ENCODE data around the gene SLC6A14.

SLC6A14 gene, protein sequence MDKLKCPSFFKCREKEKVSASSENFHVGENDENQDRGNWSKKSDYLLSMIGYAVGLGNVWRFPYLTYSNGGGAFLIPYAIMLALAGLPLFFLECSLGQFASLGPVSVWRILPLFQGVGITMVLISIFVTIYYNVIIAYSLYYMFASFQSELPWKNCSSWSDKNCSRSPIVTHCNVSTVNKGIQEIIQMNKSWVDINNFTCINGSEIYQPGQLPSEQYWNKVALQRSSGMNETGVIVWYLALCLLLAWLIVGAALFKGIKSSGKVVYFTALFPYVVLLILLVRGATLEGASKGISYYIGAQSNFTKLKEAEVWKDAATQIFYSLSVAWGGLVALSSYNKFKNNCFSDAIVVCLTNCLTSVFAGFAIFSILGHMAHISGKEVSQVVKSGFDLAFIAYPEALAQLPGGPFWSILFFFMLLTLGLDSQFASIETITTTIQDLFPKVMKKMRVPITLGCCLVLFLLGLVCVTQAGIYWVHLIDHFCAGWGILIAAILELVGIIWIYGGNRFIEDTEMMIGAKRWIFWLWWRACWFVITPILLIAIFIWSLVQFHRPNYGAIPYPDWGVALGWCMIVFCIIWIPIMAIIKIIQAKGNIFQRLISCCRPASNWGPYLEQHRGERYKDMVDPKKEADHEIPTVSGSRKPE

DNA sequence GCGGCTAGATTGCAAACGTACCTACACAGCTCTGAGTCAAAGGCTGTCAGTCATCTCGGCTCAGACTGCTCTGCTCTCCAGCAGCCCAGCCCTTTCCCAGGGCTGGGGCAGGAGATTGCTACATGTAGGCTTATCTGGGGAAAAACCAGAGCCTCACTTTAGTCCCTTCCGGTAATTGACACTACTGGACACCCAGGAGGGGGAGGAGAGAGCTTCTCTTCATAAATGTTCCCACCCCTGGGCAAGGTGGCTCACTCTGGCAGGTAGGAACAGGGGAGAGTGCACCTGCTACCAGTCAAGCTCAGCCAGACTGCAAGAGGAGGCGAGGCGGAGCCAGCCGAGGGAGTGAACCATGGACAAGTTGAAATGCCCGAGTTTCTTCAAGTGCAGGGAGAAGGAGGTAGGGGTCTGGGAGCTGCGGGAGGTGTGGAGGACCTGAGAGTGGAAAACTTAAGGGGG, at the start of gene SLC6A14:
Gene SLC6A14, plus strand, starts transcription at position 249 of the 459 bp plus-strand sequence. Its CDS starts 104 bp downstream, at position 353.
- DNase-seq = no peak

DNA sequence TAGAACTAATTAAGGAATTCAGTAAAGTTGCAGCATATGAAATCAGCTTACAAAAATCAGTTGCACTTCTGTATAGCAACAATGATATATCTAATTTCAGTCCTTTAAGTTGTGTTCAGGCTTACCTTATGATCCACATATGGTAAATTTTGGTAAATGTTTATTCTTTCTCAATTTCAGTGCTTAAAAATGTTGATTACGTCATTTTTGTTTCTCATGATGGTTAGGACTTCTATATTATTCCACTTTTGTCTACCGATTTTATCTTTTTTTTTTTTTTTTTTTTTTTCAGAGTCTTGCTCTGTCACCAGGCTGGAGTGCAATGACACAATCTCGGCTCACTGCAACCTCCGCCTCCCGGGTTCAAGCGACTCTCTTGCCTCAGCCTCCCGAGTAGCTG, 40.7 kb upstream of the SLC6A14 start:
- no peak for DNase-seq

DNA sequence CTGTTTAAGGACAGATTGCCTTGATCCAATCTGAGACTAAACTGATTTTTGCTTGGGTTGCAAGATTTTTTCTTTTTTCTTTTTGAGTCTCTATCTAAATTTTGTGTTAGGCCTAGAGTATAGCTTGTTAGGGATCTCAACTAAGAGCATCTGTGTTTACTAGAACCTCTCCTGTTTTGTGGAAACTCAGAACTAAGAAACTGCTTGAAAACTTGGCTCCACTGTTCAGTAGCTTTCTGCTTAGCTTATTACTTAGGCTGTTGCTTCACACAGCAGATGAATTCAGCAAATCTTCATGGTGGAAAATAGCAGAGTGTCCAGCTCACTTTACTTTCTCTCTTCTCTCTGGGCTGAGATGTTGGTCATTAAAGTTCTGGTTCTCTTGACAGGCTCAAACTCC, 36.7 kb upstream of the SLC6A14 start:
- DNase-seq = no peak

DNA sequence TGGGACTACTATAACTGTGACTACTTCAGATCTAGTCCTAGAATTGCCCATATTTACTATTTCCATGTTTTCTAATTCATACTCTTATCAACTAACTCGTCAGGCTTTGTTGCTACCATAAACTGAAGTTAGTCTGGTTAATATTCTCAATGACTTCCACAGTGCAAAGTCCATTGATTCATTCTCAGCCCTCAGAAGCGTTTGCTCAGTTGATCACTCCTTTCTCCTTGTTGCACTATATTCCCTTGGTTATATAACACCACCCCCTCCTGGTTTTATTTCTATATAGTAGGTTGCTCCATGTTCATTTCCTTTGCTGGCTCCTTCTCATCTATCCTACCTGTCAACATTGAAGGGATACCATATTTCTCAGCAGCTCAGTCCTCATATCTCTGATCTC, 27.2 kb upstream of the SLC6A14 start:
- DNase-seq = no peak

DNA sequence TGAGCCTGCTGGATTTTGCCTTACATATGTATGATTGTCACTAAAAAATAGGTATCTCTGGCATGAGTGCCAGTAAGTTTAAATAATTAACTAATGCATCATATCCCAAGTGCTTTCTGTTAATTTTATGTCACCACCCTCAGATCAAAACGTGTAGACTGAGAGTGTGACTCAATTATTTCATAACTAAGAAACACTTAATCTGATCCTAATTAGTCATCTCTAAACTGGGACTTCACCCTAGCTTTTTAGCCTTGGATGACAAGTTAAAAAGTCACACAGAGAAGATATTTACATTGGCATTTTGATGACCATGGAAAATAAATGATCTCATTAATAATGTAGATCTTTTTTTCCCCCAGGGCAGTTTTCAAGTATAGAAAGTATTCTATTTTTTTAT, 23.1 kb upstream of the SLC6A14 start:
- DNase-seq = no peak

DNA sequence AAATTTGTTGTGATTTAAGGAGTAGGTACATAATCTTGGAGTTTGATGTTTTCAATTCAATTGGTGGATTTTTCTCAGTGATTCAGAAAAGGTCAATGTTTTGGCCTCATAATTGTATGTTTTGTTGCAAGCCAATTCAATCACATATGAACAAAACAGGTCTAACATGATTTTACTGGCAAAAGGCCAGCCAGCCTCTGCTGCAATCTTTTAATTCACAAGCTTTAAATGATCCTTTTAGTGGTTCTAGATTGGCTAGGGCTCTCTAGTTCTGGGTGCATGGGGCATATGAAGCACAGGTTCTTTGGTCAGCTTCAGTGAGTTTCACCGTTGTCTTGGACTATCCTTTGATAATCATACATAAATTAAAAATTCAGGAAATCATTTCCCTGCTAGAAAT, 19.2 kb upstream of the SLC6A14 start:
- DNase-seq = no peak

DNA sequence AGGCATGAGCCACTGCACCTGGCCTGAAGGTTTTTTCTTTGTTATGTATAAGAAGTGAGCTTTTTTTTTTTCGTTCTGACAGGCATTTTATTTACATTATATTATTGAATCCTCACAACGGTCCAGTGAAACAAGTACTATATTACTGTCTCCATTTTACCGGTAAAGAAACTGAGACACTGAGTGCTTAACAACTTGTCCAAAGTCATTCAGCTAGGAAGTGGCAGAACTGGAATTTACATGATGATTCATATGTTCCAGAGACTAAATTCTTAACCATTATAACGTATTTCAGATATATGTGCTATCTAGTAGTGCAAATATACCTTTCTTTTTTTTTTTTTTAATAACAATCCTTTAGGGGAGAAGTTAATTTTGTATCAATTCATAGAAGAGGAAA, 18.4 kb upstream of the SLC6A14 start:
- DNase-seq = no peak

DNA sequence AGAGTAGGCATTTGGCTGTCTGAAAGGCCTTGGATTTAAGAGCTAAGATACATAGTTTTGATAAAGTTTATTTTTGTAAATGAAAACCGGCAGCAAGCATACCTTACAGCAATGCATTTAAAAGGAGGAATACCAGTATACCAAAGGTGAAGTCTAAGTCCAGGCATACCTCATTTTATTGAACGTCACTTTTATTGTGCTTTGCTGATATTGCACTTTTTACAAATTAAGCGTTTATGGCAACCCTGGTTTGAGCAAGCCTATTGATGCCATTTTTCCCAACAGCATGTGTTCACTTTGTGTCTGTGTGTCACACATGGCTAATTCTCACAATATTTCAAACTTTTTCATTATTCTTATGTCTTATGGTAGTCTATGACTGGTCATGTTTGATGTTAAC, 8.4 kb upstream of the SLC6A14 start:
- DNase-seq = no peak

DNA sequence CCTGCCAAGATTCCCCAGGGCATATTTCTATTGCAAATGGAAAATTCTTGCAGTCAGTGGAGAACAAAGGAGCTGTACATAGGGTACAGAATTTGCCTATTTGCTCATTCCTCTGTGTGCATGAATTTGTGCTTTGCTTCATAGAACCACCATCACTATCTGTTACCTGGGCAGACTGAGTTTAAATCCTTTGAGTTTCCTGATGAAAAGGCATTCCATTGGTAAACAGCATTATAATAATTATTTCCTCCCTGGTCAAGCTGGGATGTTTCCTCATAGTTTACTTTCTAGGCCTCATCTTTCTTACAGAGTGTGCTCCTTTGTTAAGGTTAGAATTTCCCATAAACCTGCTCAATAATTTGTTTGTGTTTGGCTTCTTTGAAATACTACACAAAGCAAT, 809 bp upstream of the SLC6A14 start:
- no peak for DNase-seq

DNA sequence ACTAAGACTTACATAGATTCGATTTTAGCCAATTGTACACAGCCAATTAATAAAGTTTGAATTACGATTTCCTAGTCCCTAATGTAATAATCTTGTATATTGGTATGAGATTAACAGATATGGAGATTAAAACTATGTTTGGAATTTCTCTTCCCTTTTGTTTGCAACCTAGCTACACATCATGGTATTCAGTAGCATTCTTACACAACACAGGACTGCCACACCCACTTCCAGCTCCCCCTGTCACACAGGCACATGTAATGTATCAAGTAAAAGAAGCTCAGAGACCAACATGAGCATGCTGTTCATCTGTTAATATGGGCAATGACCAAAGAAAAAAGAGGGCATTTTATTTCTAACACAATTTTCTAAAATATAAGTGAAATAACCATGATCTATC, 12.8 kb downstream of the SLC6A14 start:
- DNase-seq = no peak

DNA sequence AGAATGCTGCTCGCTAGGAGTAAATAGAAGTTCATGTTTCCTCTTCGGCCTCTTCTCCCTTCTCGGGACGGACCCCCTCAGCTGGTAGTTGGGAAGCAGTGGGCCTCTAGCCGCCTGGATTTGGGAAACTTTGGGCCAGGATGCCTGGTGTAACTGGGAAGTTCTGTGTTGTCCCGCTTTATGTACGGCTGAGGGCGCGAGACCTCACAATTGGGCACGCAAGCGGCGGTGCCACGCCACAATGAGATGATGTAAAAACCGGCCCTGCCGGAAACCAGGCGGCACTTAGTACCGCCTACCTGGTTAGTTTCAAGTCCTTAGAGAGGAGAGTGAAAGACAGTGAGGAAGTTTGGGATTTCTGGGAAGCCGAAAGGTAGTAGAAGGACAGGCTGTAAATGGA, 26.4 kb downstream of the SLC6A14 start, which contains the start of gene CT83:
Gene CT83, minus strand, starts transcription at position 155 of the 400 bp plus-strand sequence. Its CDS starts 120 bp downstream, at position 35.
- DNase-seq = no peak

DNA sequence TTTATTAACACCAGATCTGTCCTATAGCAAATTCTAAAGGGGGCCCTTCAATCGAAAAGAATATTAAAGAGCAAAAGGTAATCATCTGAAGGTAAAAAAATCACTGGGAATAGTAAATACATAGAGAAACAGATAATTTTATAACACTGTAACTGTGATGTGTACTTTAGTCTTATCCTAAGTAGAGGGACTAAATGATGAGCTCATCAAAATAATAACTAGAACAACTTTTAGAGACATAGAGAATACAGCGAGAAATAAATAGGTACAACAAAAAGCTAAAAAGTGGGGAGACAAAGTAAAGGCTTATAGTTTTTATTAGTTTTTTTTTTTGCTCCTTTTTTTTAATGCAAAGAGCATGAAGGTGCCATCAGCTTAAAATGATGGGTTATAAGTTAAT, 43.7 kb downstream of the SLC6A14 start:
- DNase-seq = no peak

DNA sequence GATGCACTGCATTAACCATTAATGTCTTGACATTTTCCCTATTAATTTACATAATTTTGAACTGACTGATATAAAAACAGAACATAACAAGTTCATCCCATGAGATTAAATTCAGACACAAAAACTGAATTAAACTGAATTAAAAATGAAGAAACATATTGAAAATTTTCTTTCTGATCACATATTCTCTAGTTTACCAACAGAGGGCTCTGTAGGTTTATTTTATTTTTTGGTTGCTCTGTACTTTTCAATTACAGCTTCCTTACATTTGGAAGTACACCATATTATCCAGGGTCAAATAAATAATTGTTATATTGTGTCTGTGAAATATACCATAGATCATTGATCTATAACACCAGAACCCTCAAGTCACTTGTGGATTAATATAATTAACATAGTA, 53.7 kb downstream of the SLC6A14 start:
- peak in 1 of 2 experiments; percentile 10 for DNase-seq

DNA sequence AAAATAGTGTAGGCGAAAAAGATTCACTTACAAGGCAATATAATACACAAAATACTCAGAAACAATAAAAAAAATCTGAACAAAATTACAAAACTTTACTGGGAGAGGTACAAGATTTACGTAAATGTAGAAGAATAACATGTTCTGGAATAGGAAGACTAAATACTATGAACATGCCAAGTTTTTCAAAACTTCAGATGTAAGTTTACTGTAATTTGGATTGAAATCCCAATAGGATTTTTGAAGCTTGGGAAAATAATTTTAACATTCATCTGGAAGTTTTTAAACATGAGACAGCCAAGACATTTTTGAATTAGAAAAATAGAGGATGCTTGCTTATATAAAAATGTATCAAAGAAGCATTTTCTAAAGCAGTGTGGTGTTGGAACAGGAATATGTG, 56.9 kb downstream of the SLC6A14 start:
- DNase-seq = no peak

DNA sequence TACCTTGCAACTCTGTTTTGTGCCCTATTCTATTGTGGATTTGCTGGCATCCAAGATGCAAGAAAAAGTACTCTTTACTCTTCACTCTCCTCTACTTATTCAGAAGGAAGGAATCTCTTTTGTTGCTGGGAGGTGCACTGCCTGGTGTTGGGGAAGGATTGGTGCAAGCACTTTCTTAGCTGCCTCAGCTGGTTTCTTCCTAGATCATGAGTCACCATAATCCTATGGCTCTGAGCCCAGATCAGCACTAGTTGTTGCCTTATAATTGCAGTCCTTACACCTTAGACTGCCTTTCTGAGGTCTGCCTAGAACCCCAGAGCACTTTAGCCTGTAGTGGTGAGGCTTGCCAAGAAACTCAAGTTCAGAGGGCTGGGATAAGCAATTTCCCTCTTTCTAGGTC, 63.4 kb downstream of the SLC6A14 start:
- no peak for DNase-seq

Data from NCI-H526 (cell line).